Activated CD4-positive, CD25-positive, alpha-beta regulatory T cell (primary cell): ENCODE results near the gene TBC1D2B.
"Not testable (repeated sequence)": the region's sequence is repeated elsewhere in the genome, so short reads cannot be mapped to it uniquely, and the experiment has no call there.

Source experiments
- DNase-seq, 4 experiments: peaks; one replicate each; lab custom pipeline; 2025; lab: John Stamatoyannopoulos, UW

TBC1D2B gene

DNA sequence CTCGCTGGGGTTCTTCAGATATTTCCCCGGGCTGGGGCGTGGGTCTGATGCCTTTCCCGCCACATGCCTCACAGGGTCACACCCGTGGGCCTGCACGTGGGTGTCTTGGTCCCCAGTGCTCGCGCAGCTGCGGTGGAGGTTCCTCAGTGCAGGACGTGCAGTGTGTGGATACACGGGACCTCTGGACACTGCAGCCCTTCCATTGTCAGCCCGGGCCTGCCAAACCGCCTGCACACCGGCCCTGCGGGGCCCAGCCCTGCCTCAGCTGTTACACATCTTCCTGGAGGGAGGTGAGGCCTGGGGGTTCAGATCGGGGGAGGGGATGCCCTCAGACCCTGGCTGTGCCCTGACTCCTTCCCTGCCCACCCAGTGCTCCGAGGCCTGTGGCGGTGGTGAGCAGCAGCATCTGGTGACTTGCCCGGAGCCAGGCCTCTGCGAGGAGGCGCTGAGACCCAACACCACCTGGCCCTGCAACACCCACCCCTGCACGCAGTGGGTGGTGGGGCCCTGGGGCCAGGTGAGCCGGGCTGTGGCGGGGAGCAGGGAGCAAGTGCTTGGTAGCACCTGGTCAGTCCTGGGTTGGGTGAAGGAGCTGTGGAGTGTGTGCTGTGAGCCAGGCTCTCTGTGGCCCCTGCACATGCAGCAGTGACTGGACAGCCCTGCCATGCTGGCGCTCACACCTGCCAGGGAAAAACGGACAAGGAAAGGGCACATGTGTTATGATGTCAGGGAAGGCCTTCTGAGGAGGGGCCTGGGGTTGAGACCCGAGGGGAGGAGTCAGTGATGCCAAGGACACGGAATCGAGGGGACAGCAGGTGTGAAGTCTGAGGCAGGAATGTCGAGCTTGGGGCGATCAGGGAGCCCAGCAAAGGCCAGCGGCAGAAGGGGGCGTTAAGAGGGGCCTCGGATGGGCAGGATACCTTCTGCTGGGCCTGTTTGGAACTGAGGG, 88.9 kb downstream of the TBC1D2B start:
- no peak for DNase-seq

DNA sequence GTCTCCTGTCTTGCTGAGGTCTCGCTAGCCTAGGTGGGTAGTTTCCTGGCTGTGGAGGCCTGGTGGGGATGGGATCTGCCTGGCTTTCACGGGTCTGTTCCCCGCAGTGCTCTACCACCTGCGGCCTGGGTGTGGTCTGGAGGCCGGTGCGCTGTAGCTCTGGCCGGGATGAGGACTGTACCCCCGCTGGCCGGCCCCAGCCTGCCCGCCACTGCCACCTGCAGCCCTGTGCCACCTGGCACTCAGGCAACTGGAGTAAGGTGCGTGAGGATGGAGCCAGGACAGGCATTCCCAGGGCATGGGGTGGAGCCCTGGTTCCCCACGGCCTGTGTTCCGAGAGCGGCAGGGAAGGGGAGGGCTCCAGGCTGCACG, 89.8 kb downstream of the TBC1D2B start:
- DNase-seq: not testable (repeated sequence)

DNA sequence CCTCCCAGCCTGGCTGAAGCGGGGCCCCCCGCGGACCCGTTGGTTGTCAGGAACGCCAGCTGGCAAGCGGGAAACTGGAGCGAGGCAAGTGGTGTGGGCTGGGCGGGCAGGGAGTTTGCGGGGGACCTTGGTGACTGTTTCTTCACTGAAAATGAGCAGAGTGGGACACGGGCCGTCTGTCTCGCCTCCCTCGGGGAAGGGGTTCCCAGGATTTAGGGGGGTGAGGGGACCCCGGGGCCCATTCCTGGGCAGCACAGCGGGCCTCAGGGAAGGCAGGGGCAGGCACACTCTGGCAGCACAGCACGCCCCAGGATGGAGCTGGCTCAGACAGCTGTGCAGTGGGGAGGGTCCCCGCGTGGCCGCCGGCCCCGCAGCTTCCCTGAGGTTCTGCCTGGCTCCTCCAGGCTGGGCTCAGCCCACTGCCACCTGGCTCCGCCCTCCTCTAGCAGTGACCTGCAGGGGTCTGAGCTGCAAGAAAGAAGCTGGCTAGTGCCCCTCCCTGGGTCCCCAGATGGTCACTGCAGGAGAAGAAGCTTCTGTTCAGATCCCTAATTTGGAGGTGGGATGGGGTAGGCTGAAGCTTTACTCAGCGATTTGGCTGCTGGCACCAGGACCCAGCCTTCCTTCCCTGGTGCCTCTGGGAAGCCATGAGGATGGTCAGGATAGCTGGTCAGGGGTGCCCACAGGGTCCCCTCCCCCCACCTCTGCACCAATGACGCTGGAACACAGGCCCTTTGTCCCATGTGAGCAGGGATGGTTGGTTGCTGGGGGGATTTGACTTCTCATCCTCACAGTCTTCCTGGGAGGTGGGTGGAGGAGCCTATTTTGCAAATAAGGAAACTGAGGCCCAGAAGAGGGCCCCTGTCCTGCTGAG, 90.4 kb downstream of the TBC1D2B start:
- DNase-seq: no peak

DNA sequence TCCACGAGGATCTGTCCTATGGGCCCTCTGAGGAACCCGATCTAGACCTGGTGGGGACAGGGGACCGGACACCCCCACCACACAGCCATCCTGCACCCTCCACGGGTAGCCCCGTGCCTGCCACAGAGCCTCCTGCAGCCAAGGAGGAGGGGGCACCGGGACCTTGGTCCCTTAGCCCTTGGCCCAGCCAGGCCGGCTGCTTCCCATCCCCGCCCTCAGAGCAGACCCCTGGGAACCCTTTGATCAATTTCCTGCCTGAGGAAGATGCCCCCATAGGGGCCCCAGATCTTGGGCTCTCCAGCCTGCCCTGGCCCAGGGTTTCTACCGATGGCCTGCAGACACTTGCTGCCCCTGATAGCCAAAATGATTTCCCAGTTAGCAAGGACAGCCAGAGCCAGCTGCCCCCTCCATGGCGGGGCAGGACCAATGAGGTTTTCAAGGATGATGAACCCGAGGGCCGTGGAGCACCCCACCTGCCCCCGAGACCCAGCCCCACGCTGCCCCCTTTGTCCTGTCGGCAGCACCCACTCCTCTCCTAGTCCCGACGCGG, 91.5 kb downstream of the TBC1D2B start:
- DNase-seq: no peak

DNA sequence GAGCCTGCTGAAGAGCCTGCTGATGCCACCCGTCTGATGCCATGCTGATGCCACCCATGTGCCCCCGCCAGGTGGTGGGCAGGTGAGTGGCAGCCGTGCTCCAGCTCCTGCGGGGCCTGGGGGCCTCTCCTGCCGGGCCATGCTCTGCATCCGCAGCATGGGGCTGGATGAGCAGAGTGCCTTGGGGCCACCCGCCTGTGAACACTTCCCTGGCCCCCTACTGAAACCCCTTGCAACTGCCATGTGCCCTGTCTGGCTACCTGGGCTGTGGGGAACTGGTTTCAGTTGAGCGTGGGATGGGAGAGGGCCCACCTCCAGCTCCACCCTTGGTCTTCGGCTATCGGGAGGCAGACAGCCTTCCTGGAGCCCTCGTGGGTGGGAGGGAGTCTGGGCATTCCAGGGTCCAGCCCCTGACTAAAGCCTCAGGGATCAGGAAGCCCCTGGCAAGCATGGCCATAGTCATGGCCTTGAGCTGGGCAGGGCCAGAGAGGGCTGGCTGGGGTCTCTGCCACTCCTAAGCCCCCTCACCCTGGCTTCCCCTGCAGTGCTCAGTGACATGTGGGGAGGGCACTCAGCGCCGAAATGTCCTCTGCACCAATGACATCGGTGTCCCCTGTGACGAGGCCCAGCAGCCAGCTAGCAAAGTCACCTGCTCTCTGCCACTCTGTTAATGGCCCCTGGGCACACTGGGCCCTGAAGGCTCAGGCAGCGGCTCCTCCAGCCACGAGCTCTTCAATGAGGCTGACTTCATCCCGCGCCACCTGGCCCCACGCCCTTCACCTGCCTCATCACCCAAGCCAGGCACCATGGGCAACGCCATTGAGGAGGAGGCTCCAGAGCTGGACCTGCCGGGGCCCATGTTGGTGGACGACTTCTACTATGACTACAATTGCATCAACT, 92.2 kb downstream of the TBC1D2B start:
- DNase-seq: no peak

DNA sequence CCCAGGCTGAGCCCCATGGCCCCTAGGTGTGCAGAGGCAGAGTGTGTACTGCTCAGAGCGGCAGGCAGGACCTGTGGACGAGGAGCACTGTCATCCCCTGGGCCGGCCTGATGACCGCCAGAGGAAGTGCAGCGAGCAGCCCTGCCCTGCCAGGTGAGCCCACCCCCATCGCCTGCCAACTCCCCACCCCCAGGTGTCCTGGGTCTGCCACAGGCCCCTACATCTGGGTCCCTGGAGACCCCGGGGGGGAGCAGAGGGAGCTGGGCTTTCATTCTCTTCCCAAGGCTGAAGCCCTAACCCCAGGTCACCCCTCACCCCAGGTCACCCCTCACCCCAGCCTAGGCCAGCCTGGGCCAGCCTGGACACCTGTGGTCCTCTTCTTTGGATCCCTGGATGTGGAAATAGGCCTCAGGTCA, 93.1 kb downstream of the TBC1D2B start:
- no peak for DNase-seq

DNA sequence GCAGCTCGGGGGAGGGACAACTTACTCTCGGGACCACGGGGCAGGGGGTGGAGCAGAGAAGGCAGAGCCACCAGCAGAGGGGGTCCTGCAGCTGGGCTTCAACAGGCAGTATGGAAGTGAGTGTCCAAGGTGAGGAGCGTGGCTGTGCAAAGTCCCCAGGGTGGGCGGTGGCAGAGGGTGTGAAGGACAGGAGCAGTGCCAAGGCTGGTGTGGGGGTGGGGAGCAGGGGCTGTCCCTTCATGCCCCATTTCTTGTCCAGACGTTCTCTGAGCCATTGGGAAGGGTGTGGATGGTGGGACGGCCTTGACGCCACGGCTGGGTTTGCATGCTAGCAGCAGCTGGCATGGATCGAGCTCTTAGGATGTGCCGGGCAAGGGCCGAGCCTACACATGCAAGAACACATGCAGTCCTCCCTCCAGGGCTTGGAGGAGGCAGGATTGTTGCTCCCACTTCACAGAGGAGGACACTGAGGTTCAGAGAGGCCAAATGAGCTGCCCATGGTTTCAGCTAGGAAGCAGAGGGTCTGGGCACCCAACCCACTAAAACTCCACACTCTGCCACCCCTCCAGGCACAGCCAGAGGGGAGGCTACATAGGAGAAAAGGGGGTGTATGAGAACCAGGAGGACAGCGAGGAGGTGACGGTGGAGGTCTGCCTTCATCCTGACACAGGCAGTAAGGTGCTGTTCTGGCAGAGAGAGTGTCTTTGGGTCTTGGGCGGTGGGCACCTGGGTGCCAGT, 93.6 kb downstream of the TBC1D2B start:
- DNase-seq: no peak

DNA sequence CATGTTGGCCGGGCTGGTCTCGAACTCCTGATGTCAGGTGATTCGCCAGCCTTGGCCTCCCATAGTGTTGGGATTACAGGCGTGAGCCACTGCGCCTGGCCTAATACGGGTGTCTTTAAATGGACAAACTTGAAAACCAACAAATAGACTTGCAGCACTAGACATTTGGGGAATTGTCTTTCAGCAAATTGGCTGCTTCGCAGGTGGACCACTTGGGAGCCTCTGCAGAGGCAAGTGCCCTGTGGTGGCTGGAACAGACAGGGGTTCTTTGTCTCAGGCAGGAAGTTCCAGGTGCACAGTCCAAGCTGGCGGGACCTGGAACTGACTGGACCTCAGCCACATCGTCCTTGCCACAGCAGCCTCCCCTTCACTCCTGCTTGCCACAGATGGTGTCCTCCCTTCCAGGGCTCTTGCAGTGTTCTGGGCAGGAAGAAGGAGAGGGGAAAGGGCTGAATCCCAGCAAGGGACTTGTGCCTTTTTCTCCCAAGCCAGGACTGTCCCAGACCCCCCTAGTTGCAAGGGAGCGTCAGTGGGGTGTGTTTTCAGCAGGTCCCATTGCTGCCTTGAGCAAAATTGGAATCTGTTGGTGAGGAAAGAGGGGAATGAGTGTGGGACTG, 94.3 kb downstream of the TBC1D2B start:
- DNase-seq: no peak

DNA sequence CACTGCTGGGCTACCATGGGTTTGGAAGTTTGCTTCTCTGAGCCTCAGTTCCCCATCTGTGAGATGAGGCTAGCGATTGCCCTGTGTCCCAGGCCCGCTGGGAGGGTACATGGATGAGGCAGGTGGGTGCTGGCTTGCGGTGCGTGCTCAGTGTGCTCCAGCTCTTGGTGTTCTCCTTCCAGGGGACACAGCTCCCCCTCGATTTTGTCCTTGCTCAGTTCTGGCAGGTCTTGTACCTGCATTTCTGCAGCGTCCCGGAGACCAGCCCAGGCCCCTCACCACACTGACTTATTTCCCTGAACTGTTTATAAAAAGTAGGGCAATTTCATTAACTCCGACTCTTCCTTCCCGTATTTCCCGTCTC, 95.4 kb downstream of the TBC1D2B start:
- no peak for DNase-seq

DNA sequence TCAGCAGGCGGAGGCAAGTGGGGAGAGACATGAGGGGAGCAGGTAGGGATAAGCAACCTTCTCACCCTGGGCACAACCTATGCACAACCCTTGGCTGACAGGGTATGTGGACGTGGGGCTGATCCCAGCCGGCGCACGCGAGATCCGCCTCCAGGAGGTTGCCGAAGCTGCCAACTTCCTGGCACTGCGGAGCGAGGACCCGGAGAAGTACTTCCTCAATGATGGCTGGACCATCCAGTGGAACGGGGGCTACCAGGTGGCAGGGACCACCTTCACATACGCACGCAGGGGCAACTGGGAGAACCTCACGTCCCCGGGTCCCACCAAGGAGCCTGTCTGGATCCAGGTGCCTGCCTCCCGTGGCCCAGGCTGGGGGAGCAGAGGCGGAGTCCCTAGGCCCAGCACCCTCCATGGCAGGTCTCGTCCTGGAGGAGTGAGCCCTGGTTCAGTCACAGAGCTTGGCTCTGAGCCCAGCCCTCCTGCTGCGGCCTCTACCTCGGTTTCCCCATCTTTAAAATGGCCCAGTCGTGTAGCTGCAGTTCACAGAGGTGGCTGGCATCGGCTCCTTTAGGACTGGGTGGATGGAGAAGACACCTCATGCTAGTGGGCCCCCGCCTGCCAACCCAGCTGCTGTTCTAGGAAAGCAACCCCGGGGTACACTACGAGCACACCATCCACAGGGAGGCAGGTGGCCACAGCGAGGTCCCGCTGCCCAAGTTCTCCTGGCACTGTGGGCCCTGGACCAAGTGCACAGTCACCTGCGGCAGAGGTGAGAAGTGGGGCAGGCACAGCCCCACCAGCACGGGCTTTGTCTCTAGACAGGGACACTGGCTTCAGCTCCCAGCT, 96.0 kb downstream of the TBC1D2B start:
- no peak for DNase-seq

DNA sequence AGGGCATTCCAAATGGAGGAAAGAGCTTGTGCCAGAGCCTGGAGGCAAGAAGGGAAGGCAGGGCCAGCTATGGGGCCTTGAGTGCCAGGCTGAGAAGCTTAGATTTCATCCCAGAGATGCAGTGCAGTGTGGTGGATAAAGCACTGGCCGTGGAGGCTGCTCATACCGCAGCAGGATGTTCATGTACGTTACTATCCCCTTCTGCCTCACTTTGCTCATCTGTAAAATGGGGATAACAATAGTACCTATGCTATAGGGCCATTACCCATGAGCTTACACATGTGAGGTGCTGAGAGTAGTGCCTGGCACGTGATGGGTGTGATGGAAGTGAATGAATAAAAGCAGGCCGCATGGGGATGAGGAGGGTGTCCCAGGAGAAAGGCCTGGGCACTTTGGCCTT, 96.8 kb downstream of the TBC1D2B start:
- DNase-seq: not testable (repeated sequence)

DNA sequence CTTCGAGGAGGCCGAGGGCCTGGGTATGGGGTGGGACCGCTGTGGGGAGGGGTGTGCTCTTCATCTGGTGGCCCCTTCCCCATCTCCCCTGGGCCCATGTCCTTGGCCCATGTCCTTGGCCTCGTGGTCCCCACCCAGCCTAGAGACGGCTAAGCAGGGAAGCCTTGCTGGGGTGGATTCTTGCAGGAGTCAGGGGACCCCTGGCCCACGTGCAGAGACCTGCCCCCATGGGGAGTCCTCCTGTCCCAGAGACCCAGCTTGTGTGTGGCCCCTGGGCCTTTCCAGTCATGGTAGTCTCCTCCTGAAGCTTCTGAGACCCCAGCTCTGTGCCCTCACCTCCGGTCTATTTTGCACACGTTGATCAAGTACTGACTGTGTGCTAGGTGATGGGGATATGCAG, 97.4 kb downstream of the TBC1D2B start:
- DNase-seq: no peak

DNA sequence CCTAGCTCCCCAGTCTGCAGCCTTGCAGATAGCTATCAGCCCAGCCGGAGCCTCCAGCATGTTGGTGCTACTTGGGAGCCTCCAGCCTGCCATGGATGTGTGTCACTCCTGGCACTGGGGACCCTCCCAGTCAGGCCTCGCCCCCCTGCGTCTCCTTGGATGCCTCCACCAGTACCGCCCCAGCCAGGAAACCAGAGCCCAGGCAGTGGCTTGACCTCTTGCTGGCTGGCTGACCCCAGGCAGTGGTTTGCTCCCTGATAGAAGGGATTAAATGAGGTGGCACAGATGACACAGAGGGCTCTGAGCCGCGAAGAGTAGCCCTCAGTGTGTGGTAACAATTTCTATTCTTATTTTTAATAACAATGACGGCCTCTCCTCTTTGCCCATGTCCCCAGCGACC, 98.4 kb downstream of the TBC1D2B start:
- not testable (repeated sequence) for DNase-seq

DNA sequence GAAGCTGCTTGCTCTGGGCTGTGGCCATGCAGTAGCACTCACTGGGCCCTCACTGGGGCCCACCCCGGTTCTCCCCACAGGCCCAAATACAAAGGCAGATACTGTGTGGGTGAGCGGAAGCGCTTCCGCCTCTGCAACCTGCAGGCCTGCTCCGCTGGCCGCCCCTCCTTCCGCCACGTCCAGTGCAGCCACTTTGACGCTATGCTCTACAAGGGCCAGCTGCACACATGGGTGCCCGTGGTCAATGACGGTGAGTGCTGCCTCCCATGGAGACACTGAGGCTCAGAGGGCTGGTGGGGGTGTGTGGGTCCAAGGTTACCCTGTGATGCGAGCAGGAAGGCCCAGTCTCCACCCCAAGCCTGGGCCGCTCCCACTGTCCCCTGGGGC, 98.8 kb downstream of the TBC1D2B start:
- DNase-seq: not testable (repeated sequence)

DNA sequence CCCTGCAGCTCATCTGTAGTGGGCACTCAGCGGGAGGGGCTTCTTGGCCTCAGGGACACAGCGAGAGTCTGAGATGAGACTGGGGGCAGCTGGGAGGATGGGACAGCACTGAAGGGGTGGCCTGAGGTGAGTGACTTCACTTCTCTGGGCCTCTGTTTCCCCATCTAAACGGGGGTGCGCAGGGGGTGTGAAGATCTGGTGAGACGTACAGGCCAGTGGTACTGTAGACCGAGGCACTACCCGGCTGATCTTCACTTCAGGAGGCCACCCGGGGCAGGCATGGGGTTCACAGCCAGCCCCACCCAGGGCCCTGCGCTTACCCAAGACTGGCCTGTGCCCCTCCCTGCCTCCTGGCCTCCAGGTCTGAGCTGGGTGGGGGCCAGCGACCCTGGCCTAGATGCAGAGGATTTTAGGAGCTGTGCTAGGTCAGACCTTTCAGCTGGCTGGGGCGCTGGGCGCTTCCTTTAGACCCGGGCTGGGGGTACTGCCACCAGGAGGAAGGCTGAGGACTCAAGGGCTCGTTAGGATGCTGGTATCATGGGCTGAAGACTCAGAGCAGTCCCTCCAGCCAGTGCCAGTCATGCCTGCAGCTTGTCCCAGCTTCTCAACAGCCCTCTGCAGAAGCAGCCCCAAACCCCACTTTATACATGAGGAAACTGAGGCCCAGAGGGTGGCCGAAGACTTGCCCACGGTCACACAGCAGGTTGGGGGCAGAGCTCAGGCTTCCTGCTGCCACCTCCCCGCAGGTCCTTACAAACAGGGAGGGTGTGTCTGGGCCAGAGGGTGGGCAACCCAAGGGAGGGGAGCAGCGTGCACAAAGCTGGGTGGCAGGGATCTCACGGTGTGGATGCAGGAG, 99.4 kb downstream of the TBC1D2B start:
- DNase-seq: not testable (repeated sequence)

DNA sequence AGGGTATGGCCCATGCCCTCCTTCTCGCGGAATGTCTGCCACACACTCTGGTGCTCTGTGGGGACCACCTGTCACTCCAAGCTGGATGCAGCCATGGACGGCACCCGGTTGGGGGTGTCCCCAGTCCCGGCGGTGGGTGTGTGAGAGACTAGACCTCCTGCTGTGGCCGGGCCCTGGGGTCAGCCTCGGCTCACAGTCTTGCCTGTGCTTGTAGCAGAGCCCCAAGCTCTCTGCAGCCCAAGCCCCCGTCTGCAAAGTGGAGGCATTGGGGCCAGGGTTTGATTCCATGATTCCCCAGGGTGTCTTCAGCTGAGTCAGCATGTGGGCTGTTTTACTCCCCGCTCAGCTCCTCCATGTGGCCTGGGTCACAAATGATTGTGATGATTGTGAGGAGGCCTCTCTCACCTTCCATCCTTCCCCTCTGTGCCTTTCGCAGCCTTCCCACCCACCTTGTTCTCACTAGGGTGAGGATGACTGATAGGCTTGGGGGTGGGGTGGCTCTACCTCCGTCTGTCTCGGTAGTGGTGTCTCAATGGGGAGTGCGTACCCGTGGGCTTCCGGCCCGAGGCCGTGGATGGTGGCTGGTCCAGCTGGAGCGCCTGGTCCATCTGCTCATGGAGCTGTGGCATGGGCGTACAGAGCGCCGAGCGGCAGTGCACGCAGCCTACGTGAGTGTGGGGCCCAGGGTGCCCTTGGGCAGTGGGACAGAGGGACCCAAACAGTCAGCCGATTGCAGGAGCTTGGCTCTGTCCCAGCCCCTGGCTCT, 100.6 kb downstream of the TBC1D2B start:
- DNase-seq: not testable (repeated sequence)

DNA sequence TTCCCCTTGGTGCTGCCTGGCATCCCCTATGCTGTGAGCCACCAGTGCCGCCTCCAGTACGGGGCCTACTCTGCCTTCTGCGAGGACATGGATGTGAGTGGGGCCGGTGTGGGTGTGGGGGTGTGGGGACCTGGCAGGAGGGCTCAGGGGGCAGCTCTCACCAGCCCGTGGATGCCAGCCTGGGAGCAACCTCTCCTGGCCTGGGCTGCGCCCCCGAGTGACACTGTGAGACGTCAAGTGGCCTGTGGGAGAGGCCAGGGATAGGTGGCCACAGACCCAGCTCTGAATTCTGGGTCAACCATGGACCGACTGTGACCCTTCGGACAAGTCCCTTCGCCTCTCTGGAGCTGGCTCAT, 101.4 kb downstream of the TBC1D2B start:
- DNase-seq: not testable (repeated sequence)
